K562 (cell line): Measurements from ENCODE around the gene KRABD2.

Experiments used
- EP300 ChIP-seq: IDR thresholded peaks from 2 replicates; pipeline ENCODE4 v1.6.1; 2012; ENCODE audit warnings: low read length, improper control_type of control experiment
- FOXP1 ChIP-seq: sonication (generic); formaldehyde crosslinking; IDR thresholded peaks from 2 replicates; pipeline ENCODE4 v1.8.0; 2022; ENCODE audit warnings: mild to moderate bottlenecking, missing genetic modification reagents
- HLTF ChIP-seq: fragments of 450-650 bp; IDR thresholded peaks from 2 replicates; pipeline ENCODE4 v1.6.1; 2016
- ILF3 ChIP-seq: fragments of 450-650 bp; IDR thresholded peaks from 2 replicates; pipeline ENCODE4 v1.6.1; 2018; ENCODE audit warnings: antibody characterized with exemption, mild to moderate bottlenecking, moderate library complexity, borderline replicate concordance
- LEF1 ChIP-seq: fragments of 450-650 bp; IDR thresholded peaks from 2 replicates; pipeline ENCODE4 v1.6.1; 2016; ENCODE audit warnings: mild to moderate bottlenecking
- MYNN ChIP-seq, 2 experiments: sonication (generic); formaldehyde crosslinking in 1 of 2; IDR thresholded peaks; 2 replicates each; pipeline versions ENCODE4 v1.5.0 to v1.6.1; 2016 to 2020; ENCODE audit warnings: antibody characterized with exemption in 1 of 2, missing genetic modification reagents in 1 of 2
- SRF ChIP-seq, 2 experiments: fragments of 250-450, 450-650 bp in 1 of 2; sonication (Bioruptor Pico) in 1 of 2; sonication (generic) in 1 of 2; formaldehyde crosslinking; IDR thresholded peaks; 2 replicates each; pipeline versions ENCODE4 v1.5.0 to v1.5.1; 2020 to 2022; ENCODE audit warnings: mild to moderate bottlenecking in 1 of 2, missing genetic modification reagents in 1 of 2
- ZNF121 ChIP-seq: sonication (generic); formaldehyde crosslinking; conservative IDR thresholded peaks from 2 replicates; pipeline ENCODE4 v1.8.0; 2022; ENCODE audit warnings: missing genetic modification reagents
- TF ChIP-seq, protein P1 (sequence below), 2 experiments: fragments of 450-650 bp; formaldehyde crosslinking in 1 of 2; IDR thresholded peaks; 2 replicates each; pipeline versions ENCODE4 v1.4.0 to v1.6.1; 2014 to 2020; ENCODE audit warnings: mild to moderate bottlenecking in 2 of 2, borderline replicate concordance in 1 of 2, low read depth in 1 of 2
- TF ChIP-seq, protein P2 (sequence below), 2 experiments: IDR thresholded peaks in 1 of 2; conservative IDR thresholded peaks in 1 of 2; 2 replicates each; pipeline ENCODE4 v1.6.1; 2016; ENCODE audit warnings: low read depth in 2 of 2, mild to moderate bottlenecking in 1 of 2, missing compliant biosample characterization in 1 of 2, missing genetic modification characterization in 1 of 2, moderate library complexity in 1 of 2
- TF ChIP-seq, protein P3 (sequence below): fragments of 250-450 bp; sonication (Bioruptor Pico); IDR thresholded peaks from 2 replicates; pipeline ENCODE4 v1.5.0; 2021
- TF ChIP-seq, protein P4 (sequence below): fragments of 250-450 bp; sonication (Bioruptor Pico); IDR thresholded peaks from 2 replicates; pipeline ENCODE4 v1.4.0; 2020; ENCODE audit warnings: mild to moderate bottlenecking

Gene KRABD2

DNA sequence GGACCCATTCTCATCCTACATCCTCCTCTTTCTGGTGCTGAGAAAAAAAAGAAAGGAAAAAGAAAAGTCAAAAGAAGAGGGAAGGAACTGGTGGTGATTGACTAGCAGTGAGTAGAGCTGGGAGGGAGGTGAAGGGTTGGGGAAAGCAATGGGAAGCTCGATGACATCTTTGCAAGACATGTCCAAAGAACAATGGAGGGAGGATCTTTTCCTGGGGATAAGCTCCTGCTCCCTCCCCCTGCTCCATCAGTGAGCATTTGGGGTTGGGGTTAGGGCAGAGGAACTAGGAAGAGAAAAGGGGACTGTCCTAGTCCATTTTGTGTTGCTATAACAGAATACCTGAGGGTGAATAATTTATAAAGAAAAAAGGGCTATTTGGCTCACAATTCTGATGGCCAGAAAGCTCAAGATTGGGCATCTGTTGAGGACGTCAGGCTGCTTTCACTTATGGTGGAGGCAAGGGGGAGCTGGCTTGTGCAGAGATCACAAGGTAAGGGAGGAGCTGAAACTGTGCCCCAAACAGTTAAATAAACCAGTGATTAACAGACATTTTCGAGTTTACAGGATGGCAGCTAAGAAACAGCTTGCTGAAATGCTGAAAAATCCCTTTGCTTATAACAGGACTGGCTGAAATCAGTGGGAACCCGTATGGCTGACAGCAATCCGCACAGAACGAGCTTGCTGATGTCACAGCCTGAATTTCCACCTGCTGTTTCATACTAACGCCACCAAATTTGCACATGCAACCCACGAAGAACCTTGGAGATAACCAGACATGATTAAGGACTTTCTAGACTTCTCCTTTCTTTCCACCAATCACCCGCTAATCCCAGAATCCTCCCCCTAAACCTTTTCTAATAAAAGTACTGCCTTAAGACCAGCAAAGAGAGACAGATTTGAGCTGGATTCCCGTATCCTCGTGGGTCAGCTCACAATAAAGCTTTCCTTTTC is 38.4 kb downstream of the KRABD2 start (continued):
- TF ChIP-seq, protein P1, sequence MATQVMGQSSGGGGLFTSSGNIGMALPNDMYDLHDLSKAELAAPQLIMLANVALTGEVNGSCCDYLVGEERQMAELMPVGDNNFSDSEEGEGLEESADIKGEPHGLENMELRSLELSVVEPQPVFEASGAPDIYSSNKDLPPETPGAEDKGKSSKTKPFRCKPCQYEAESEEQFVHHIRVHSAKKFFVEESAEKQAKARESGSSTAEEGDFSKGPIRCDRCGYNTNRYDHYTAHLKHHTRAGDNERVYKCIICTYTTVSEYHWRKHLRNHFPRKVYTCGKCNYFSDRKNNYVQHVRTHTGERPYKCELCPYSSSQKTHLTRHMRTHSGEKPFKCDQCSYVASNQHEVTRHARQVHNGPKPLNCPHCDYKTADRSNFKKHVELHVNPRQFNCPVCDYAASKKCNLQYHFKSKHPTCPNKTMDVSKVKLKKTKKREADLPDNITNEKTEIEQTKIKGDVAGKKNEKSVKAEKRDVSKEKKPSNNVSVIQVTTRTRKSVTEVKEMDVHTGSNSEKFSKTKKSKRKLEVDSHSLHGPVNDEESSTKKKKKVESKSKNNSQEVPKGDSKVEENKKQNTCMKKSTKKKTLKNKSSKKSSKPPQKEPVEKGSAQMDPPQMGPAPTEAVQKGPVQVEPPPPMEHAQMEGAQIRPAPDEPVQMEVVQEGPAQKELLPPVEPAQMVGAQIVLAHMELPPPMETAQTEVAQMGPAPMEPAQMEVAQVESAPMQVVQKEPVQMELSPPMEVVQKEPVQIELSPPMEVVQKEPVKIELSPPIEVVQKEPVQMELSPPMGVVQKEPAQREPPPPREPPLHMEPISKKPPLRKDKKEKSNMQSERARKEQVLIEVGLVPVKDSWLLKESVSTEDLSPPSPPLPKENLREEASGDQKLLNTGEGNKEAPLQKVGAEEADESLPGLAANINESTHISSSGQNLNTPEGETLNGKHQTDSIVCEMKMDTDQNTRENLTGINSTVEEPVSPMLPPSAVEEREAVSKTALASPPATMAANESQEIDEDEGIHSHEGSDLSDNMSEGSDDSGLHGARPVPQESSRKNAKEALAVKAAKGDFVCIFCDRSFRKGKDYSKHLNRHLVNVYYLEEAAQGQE (IDR thresholded peaks at IDR 0.05; ENCODE audit: borderline replicate concordance): no peak
- TF ChIP-seq, protein P1 (CRISPR knock-in tag; IDR thresholded peaks at IDR 0.05; ENCODE audit: low read depth): no peak
- TF ChIP-seq LEF1 (peak; percentile 41; the same call in 1 of the 2 replicates), ILF3 (no peak), HLTF (no peak), SRF (CRISPR knock-in tag; IDR thresholded peaks at IDR 0.05) (0 out of 4 replicates have a peak, but pooled peaks of 1 of the 2 experiments have one; percentile 18), FOXP1 (no peak), EP300 (no peak), MYNN (IDR thresholded peaks at IDR 0.05) (no peak), MYNN (CRISPR knock-in tag; IDR thresholded peaks at IDR 0.05) (no peak), ZNF121 (CRISPR knock-in tag) (no peak)
- TF ChIP-seq, protein P2, sequence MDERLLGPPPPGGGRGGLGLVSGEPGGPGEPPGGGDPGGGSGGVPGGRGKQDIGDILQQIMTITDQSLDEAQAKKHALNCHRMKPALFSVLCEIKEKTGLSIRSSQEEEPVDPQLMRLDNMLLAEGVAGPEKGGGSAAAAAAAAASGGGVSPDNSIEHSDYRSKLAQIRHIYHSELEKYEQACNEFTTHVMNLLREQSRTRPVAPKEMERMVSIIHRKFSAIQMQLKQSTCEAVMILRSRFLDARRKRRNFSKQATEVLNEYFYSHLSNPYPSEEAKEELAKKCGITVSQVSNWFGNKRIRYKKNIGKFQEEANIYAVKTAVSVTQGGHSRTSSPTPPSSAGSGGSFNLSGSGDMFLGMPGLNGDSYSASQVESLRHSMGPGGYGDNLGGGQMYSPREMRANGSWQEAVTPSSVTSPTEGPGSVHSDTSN (CRISPR knock-in tag; IDR thresholded peaks at IDR 0.05; ENCODE audit: low read depth): no peak
- TF ChIP-seq, protein P2 (tag; conservative IDR thresholded peaks at IDR 0.05; ENCODE audit: low read depth): peak; percentile 58; the same call in 1 of the 2 replicates
- TF ChIP-seq, protein P3, sequence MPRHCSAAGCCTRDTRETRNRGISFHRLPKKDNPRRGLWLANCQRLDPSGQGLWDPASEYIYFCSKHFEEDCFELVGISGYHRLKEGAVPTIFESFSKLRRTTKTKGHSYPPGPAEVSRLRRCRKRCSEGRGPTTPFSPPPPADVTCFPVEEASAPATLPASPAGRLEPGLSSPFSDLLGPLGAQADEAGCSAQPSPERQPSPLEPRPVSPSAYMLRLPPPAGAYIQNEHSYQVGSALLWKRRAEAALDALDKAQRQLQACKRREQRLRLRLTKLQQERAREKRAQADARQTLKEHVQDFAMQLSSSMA (CRISPR knock-in tag): no peak
- TF ChIP-seq, protein P4, sequence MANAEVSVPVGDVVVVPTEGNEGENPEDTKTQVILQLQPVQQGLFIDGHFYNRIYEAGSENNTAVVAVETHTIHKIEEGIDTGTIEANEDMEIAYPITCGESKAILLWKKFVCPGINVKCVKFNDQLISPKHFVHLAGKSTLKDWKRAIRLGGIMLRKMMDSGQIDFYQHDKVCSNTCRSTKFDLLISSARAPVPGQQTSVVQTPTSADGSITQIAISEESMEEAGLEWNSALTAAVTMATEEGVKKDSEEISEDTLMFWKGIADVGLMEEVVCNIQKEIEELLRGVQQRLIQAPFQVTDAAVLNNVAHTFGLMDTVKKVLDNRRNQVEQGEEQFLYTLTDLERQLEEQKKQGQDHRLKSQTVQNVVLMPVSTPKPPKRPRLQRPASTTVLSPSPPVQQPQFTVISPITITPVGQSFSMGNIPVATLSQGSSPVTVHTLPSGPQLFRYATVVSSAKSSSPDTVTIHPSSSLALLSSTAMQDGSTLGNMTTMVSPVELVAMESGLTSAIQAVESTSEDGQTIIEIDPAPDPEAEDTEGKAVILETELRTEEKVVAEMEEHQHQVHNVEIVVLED (CRISPR knock-in tag): no peak
